Right lobe of liver (tissue), 6 donors: ENCODE measurements around the gene DVL2. TPM values are rescaled to one million over a fixed set of nuclear protein-coding genes. Genes with fewer than 3 reads are reported as not detected.

Experiments used
- ATAC-seq, 4 donors: fragments of 200-7000 bp; cut with Tn5 transposase; one replicate each; pipeline ENCODE4 v1.9.1; 2020; ENCODE audit warnings: mild to moderate bottlenecking in 4 of 4, moderate library complexity in 4 of 4
- DNase-seq, 3 donors: peaks; one replicate each; pipeline ENCODE4 v3.0.0-alpha.2; 2020
- H3K27ac ChIP-seq, 3 donors: fragments of 200-600 bp; one replicate each; pipeline ENCODE4 v1.8.0; 2022
- H3K27me3 ChIP-seq, 2 donors: fragments of 200-600 bp; one replicate each; pipeline ENCODE4 v1.8.0; 2022
- H3K36me3 ChIP-seq, 4 donors: fragments of 200-600 bp; sonication (generic) in 1 of 4; one replicate each; pipeline versions ENCODE4 v1.5.1 to v1.8.0; 2017 to 2022; ENCODE audit warnings: control low read depth in 1 of 4
- H3K4me1 ChIP-seq, 4 donors: fragments of 200-600 bp; sonication (generic) in 1 of 4; one replicate each; pipeline versions ENCODE4 v1.5.1 to v1.8.0; 2017 to 2022; ENCODE audit warnings: control low read depth in 1 of 4
- H3K4me3 ChIP-seq, 3 donors: fragments of 200-600 bp; one replicate each; pipeline ENCODE4 v1.8.0; 2022
- H3K9me3 ChIP-seq, 4 donors: fragments of 200-600 bp; sonication (generic) in 1 of 4; one replicate each; pipeline versions ENCODE4 v1.5.1 to v1.8.0; 2017 to 2022; ENCODE audit warnings: control low read depth in 1 of 4
- CTCF ChIP-seq, 4 donors: fragments of 200-600 bp in 3 of 4; fragments of 450-650 bp in 1 of 4; IDR thresholded peaks; one replicate each; pipeline versions ENCODE4 v1.5.1 to v1.8.0; 2016 to 2022; ENCODE audit warnings: antibody characterized with exemption in 4 of 4, mild to moderate bottlenecking in 2 of 4
- POLR2A ChIP-seq: fragments of 450-650 bp; IDR thresholded peaks from one replicate; pipeline ENCODE4 v1.6.1; 2017; ENCODE audit warnings: antibody characterized with exemption, mild to moderate bottlenecking
- WGBS: methylation state at CpG from one replicate; pipeline ENCODE4 v1.1.6; 2018; ENCODE audit warnings: low coverage, low lambda C conversion rate; ENCODE audit not compliant: insufficient coverage; ENCODE audit errors: missing lambda C conversion rate; 5-methylcytosine and 5-hydroxymethylcytosine counted together
- intact Hi-C, 2 donors: fragments of 100-400 bp; cut with DNase I; formaldehyde crosslinking; loops; one replicate each; pipeline versions ENCODE4 v1.11.2 to v1.14.1; 2022
- total RNA-seq, 6 experiments: library from RNA; depleted of rRNA in 2 of 6; stranded (reverse); fragments of >200 nt in 2 of 6; fragmentation: NEBNext Ultra II Directional in 3 of 6; extraction: Animal tissue kit (Norgen Biotek cat#: 25700) in 3 of 6; gene quantifications; one replicate each; pipeline versions ENCODE4 v1.1.0 to v1.2.4, GENCODE V29; 2016 to 2023
- donor health status: DM: no; HTN: yes; CAD: no.
- donor health status: DM: no; HTN: no; CAD: no.
- donor health status: DM: no; HTN: no; CAD: no.
- donor health status: DM: no; HTN: yes; CAD: no.
- donor health status: DM: no; HTN: yes; CAD: no.

Gene DVL2
- total RNA-seq, 6 experiments from 2014 or later, result 9.6 to 13.5 (median 12.8) TPM

GRCh38 chr17:7207120-7208001 is 27.0 kb downstream of the DVL2 start:
- Histone ChIP-seq H3K36me3 (peaks cover 0 to 4% (median 0%) of the 10 kb centered on the region in 4 donors), H3K4me1 (peaks cover 0 to 5% (median 0%) of the 10 kb centered on the region in 4 donors), H3K27me3 (no peaks in the 10 kb centered on the region), H3K9me3 (no peaks in the 10 kb centered on the region), H3K27ac (no peak overlapping the region), H3K4me3 (no peak overlapping the region)
- TF ChIP-seq CTCF (IDR thresholded peaks at IDR 0.05) (no peak), POLR2A (no peak)
- ATAC-seq (no peak), DNase-seq (no peak)
- intact Hi-C loops, result no loop called here
- 88% methylated on average over 21 of the region's 24 CpGs for WGBS

GRCh38 chr17:7205561-7205960 is 28.8 kb downstream of the DVL2 start:
- intact Hi-C loops, result no loop called here
- no peak for DNase-seq
- 63% methylated on average over 13 of the region's 15 CpGs for WGBS
- TF ChIP-seq POLR2A (no peak), CTCF (IDR thresholded peaks at IDR 0.05) (no peak)
- peaks cover 0 to 5% (median 0%) of the 10 kb centered on the region in 4 donors for H3K36me3 ChIP-seq
- no peaks in the 10 kb centered on the region for H3K9me3 ChIP-seq
- no peak for ATAC-seq
- H3K27ac ChIP-seq, result no peak overlapping the region
- peak overlapping the region in 2 of 3 donors; percentile 38 to 45 for H3K4me3 ChIP-seq
- H3K4me1 ChIP-seq, result peaks cover 0 to 5% (median 0%) of the 10 kb centered on the region in 4 donors
- H3K27me3 ChIP-seq, result no peaks in the 10 kb centered on the region

GRCh38 chr17:7204828-7205461 is 29.4 kb downstream of the DVL2 start:
- no peak for TF ChIP-seq POLR2A
- TF ChIP-seq CTCF (IDR thresholded peaks at IDR 0.05), result no peak
- ATAC-seq (peak; percentile 74 to 84 (median 80)), DNase-seq (peak; percentile 68 to 76 (median 74))
- H3K9me3 ChIP-seq, result no peaks in the 10 kb centered on the region
- WGBS, result 2% methylated on average over 9 of the region's 34 CpGs
- H3K36me3 ChIP-seq, result peaks cover 0 to 5% (median 0%) of the 10 kb centered on the region in 4 donors
- intact Hi-C loops, result no loop called here
- peaks cover 0 to 5% (median 0%) of the 10 kb centered on the region in 4 donors for H3K4me1 ChIP-seq
- peak overlapping the region; percentile 25 to 45 (median 38) for H3K4me3 ChIP-seq
- H3K27ac ChIP-seq, result no peak overlapping the region
- H3K27me3 ChIP-seq, result no peaks in the 10 kb centered on the region

- H3K27me3 ChIP-seq, result no peaks in the 10 kb centered on the region
- TF ChIP-seq POLR2A (no peak), CTCF (IDR thresholded peaks at IDR 0.05) (no peak)
- no peaks in the 10 kb centered on the region for H3K9me3 ChIP-seq
- H3K4me1 ChIP-seq, result peaks cover 0 to 5% (median 0%) of the 10 kb centered on the region in 4 donors
- ATAC-seq, result peak in 1 of 4 donors; percentile 3
- H3K27ac ChIP-seq, result no peak overlapping the region
- 100% methylated on average over 1 of the region's 15 CpGs for WGBS
- H3K4me3 ChIP-seq, result no peak overlapping the region
- H3K36me3 ChIP-seq, result peaks cover 0 to 5% (median 0%) of the 10 kb centered on the region in 4 donors
- peak in 1 of 3 donors; percentile 45 for DNase-seq
- intact Hi-C loops, result no loop called here
Observed at GRCh38 chr17:7204336-7204735, 30.0 kb downstream of the DVL2 start.
